ENCODE measurements around the gene PRSS50.

DNA sequence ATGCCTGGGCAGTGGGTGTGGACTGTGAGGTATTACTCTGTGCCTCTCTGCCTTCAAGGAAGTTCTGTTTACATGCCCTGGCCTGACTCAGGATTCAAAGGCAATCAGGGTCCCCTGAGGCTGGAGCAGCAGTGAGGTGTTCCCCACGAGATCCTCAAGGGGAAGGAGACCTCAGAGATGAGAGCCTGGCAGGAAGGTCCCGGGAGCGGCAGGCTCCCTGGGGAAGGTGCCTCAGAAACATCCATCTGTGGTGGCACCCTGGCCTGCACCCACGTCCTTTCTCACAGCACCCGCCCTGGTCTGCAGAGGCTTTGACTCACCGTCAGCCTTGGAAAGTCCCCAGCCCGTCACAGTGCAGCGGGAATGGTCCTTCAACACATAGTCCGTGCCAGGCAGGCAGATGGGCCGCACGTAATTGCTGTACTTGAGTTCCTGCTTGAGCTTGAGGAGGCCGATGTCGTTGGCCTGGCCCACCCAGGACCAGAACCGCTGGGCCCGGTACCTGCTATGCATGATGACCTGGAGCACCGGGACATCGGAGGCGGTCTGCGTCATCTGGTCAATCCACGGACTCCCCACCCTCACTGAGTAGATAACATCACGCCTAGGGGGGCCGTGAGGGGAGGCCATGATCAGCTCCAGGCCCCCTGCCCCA is 3.6 kb downstream of the PRSS50 start:
- TF ChIP-seq CTCF (IDR thresholded peaks at IDR 0.05; ENCODE audit: low read depth, low read length, missing input control) = no peak
- TF ChIP-seq, protein P1, sequence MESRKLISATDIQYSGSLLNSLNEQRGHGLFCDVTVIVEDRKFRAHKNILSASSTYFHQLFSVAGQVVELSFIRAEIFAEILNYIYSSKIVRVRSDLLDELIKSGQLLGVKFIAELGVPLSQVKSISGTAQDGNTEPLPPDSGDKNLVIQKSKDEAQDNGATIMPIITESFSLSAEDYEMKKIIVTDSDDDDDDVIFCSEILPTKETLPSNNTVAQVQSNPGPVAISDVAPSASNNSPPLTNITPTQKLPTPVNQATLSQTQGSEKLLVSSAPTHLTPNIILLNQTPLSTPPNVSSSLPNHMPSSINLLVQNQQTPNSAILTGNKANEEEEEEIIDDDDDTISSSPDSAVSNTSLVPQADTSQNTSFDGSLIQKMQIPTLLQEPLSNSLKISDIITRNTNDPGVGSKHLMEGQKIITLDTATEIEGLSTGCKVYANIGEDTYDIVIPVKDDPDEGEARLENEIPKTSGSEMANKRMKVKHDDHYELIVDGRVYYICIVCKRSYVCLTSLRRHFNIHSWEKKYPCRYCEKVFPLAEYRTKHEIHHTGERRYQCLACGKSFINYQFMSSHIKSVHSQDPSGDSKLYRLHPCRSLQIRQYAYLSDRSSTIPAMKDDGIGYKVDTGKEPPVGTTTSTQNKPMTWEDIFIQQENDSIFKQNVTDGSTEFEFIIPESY (IDR thresholded peaks at IDR 0.05) = no peak

Measured in liver (tissue), 2 donors.